CD14-positive monocyte (primary cell): ENCODE results near the gene XYLT1. TPM values are rescaled to one million over a fixed set of nuclear protein-coding genes. Genes with fewer than 3 reads are reported as not detected.

Experiments
- DNase-seq, 3 donors: peaks; one replicate each; pipeline ENCODE4 v3.0.0-alpha.2; 2011 to 2022
- H2AFZ ChIP-seq: 2 replicates; pipeline ENCODE4 v1.6.0; 2012; ENCODE audit warnings: mild to moderate bottlenecking, low read depth, low read length, inconsistent platforms; ENCODE audit not compliant: insufficient read depth, poor library complexity, severe bottlenecking
- H3K27ac ChIP-seq, 2 donors: 1 replicate in 1 of 2; 2 replicates in 1 of 2; pipeline ENCODE4 v1.5.1; 2012 to 2013; ENCODE audit warnings: low read length in 2 of 2, control low read depth in 1 of 2, inconsistent platforms in 1 of 2, low read depth in 1 of 2, mild to moderate bottlenecking in 1 of 2
- H3K27me3 ChIP-seq, 2 donors: one replicate each; pipeline versions ENCODE4 v1.6.0 to v1.6.1; 2011 to 2013; ENCODE audit warnings: low read length in 2 of 2; ENCODE audit not compliant: control insufficient read depth in 2 of 2, insufficient read depth in 2 of 2
- H3K36me3 ChIP-seq, 2 donors: replicated peaks in 1 of 2; 1 replicate in 1 of 2; 2 replicates in 1 of 2; pipeline versions ENCODE4 v1.5.1 to v1.6.1; 2012 to 2013; ENCODE audit warnings: low read length in 2 of 2, control low read depth in 1 of 2, inconsistent platforms in 1 of 2, mild to moderate bottlenecking in 1 of 2; ENCODE audit not compliant: insufficient read depth in 2 of 2, control insufficient read depth in 1 of 2
- H3K4me1 ChIP-seq, 2 donors: 1 replicate in 1 of 2; 2 replicates in 1 of 2; pipeline versions ENCODE4 v1.5.1 to v1.6.1; 2012 to 2013; ENCODE audit warnings: low read length in 2 of 2, control low read depth in 1 of 2, inconsistent platforms in 1 of 2, mild to moderate bottlenecking in 1 of 2, moderate library complexity in 1 of 2; ENCODE audit not compliant: insufficient read depth in 2 of 2, control insufficient read depth in 1 of 2
- H3K4me2 ChIP-seq: replicated peaks from 2 replicates; pipeline ENCODE3; 2012; ENCODE audit warnings: low read length, moderate library complexity, mild to moderate bottlenecking; ENCODE audit not compliant: poor library complexity, severe bottlenecking; ENCODE audit errors: extremely low read depth
- H3K4me3 ChIP-seq, 3 experiments: fragments of 200-600 bp in 1 of 3; sonication (generic) in 1 of 3; replicated peaks in 1 of 3; 1 replicate in 2 of 3; 2 replicates in 1 of 3; pipeline ENCODE4 v1.5.1; 2011 to 2013; ENCODE audit warnings: low read length in 3 of 3, mild to moderate bottlenecking in 3 of 3, control low read depth in 2 of 3, low read depth in 2 of 3, inconsistent platforms in 1 of 3, moderate library complexity in 1 of 3
- H3K79me2 ChIP-seq: 2 replicates; pipeline ENCODE4 v1.6.0; 2012; ENCODE audit warnings: mild to moderate bottlenecking, control low read depth, inconsistent platforms, low read length, moderate library complexity; ENCODE audit not compliant: insufficient read depth
- H3K9ac ChIP-seq: 2 replicates; pipeline ENCODE4 v1.6.0; 2017; ENCODE audit warnings: low read length, mild to moderate bottlenecking; ENCODE audit not compliant: insufficient read depth, poor library complexity, severe bottlenecking
- H3K9me3 ChIP-seq, 2 donors: replicated peaks in 1 of 2; 1 replicate in 1 of 2; 2 replicates in 1 of 2; pipeline versions ENCODE4 v1.5.1 to v1.6.1; 2012 to 2013; ENCODE audit warnings: low read length in 2 of 2, control low read depth in 1 of 2; ENCODE audit not compliant: control insufficient read depth in 1 of 2, insufficient read depth in 1 of 2
- H4K20me1 ChIP-seq: 2 replicates; pipeline ENCODE4 v1.6.0; 2012; ENCODE audit warnings: mild to moderate bottlenecking, low read length, control low read depth, moderate library complexity; ENCODE audit not compliant: insufficient read depth
- H3K27ac Mint-ChIP-seq, 7 donors: one replicate each; pipeline ENCODE4 v1.8.0; 2020; ENCODE audit warnings: mild to moderate bottlenecking in 7 of 7, mixed read lengths in 7 of 7, moderate library complexity in 6 of 7, inconsistent platforms in 2 of 7
- H3K27me3 Mint-ChIP-seq, 3 donors: one replicate each; pipeline ENCODE4 v1.8.0; 2021 to 2022; ENCODE audit warnings: low read depth in 3 of 3, mild to moderate bottlenecking in 3 of 3, mixed read lengths in 3 of 3, moderate library complexity in 3 of 3, inconsistent platforms in 1 of 3
- H3K36me3 Mint-ChIP-seq, 2 donors: one replicate each; pipeline ENCODE4 v1.8.0; 2020; ENCODE audit warnings: mixed read lengths in 2 of 2, inconsistent platforms in 1 of 2, mild to moderate bottlenecking in 1 of 2
- H3K4me1 Mint-ChIP-seq: one replicate; pipeline ENCODE4 v1.8.0; 2020; ENCODE audit warnings: mild to moderate bottlenecking, mixed read lengths
- H3K4me3 Mint-ChIP-seq, 2 donors: one replicate each; pipeline ENCODE4 v1.8.0; 2020; ENCODE audit warnings: mild to moderate bottlenecking in 2 of 2, mixed read lengths in 2 of 2, moderate library complexity in 1 of 2
- H3K9me3 Mint-ChIP-seq, 7 donors: one replicate each; pipeline ENCODE4 v1.8.0; 2020 to 2022; ENCODE audit warnings: mixed read lengths in 7 of 7, mild to moderate bottlenecking in 6 of 7, moderate library complexity in 6 of 7, inconsistent platforms in 2 of 7
- CTCF ChIP-seq: fragments of 200-600 bp; IDR thresholded peaks from one replicate; pipeline ENCODE4 v1.8.0; 2022; ENCODE audit warnings: antibody characterized with exemption, mild to moderate bottlenecking
- WGBS: methylation state at CpG from one replicate; pipeline ENCODE4 v1.1.5; 2013; ENCODE audit warnings: missing lambda C conversion rate; ENCODE audit not compliant: insufficient coverage; 5-methylcytosine and 5-hydroxymethylcytosine counted together
- intact Hi-C, 2 donors: fragments of 100-400 bp; cut with micrococcal nuclease; formaldehyde crosslinking; loops; one replicate each; pipeline versions ENCODE4 v1.15.0 to v1.15.1; 2023
- polyA plus RNA-seq, 3 donors: library from polyadenylated mRNA; depleted of rRNA in 1 of 3; unstranded in 2 of 3; stranded (reverse) in 1 of 3; fragments of 300-500 nt in 2 of 3; fragments of >200 nt in 1 of 3; fragmentation: Illumina TruSeq in 2 of 3; gene quantifications; 1 replicate in 2 of 3; 2 replicates in 1 of 3; pipeline ENCODE4 v1.2.3, GENCODE V29; 2012 to 2021

XYLT1 gene
- polyA plus RNA-seq, 3 donors: 0.51 to 9.4 (median 1.6) TPM

GRCh38 chr16:17224879-17225281 lies 245.9 kb downstream of the XYLT1 start:
- Histone ChIP-seq H3K9ac (no peak overlapping the region), H3K79me2 (peaks cover 7% of the 10 kb centered on the region), H4K20me1 (peaks cover 29% of the 10 kb centered on the region), H3K9me3 (no peaks in the 10 kb centered on the region), H3K4me2 (no peak overlapping the region), H2AFZ (no peak overlapping the region), H3K27ac (no peak overlapping the region), H3K27me3 (no peaks in the 10 kb centered on the region), H3K4me3 (no peak overlapping the region), H3K4me1 (peaks cover 35 to 36% of the 10 kb centered on the region in 2 donors), H3K36me3 (peaks cover 0 to 16% of the 10 kb centered on the region in 2 donors)
- TF ChIP-seq CTCF: no peak
- WGBS: no CpG with 5 or more reads among the region's 4 CpGs
- intact Hi-C loops: no loop called here
- DNase-seq: peak; percentile 13 to 21 (median 13)
- peaks cover 43% of the 10 kb centered on the region for H3K4me1 Mint-ChIP-seq
- peaks cover 6 to 13% of the 10 kb centered on the region in 2 donors for H3K36me3 Mint-ChIP-seq
- H3K9me3 Mint-ChIP-seq: peaks cover 0 to 2% (median 0%) of the 10 kb centered on the region in 7 donors
- peak overlapping the region in 5 of 7 donors; percentile 0 to 84 (median 61) for H3K27ac Mint-ChIP-seq
- H3K4me3 Mint-ChIP-seq: no peak overlapping the region
- peaks cover 0 to 2% (median 0%) of the 10 kb centered on the region in 3 donors for H3K27me3 Mint-ChIP-seq

- H3K27me3 ChIP-seq: no peaks in the 10 kb centered on the region
These were observed 246.4 kb downstream of the XYLT1 start for GRCh38 chr16:17224350-17224749.

More at GRCh38 chr16:17224350-17224749, 246.4 kb downstream of the XYLT1 start:
- Histone ChIP-seq H3K36me3 (peaks cover 0 to 14% of the 10 kb centered on the region in 2 donors), H3K79me2 (peaks cover 7% of the 10 kb centered on the region), H3K4me3 (no peak overlapping the region), H4K20me1 (peaks cover 24% of the 10 kb centered on the region), H3K4me2 (no peak overlapping the region), H3K9me3 (no peaks in the 10 kb centered on the region), H3K4me1 (peaks cover 35 to 36% of the 10 kb centered on the region in 2 donors), H3K27ac (no peak overlapping the region), H3K9ac (no peak overlapping the region), H2AFZ (no peak overlapping the region)
- Mint-ChIP-seq H3K36me3 (peaks cover 10 to 15% of the 10 kb centered on the region in 2 donors), H3K27me3 (peaks cover 0 to 2% (median 0%) of the 10 kb centered on the region in 3 donors), H3K27ac (no peak overlapping the region), H3K4me3 (no peak overlapping the region), H3K4me1 (peaks cover 43% of the 10 kb centered on the region), H3K9me3 (peaks cover 0 to 2% (median 0%) of the 10 kb centered on the region in 7 donors)
- TF ChIP-seq CTCF: no peak
- intact Hi-C loops: no loop called here
- WGBS: 40% methylated on average over 5 of the region's 5 CpGs
- no peak for DNase-seq
